NCI-H1417 treated with DMSO at 0.1 percent for 48 hours (cell line): ENCODE measurements around the gene MRPS24.
A peak's percentile ranks its signal among the peaks of the same experiment; 100 is the strongest.
"Not testable (repeated sequence)": the region's sequence is repeated elsewhere in the genome, so short reads cannot be mapped to it uniquely, and the experiment has no call there.

Experiments
- DNase-seq: peaks from one replicate; lab custom pipeline; 2025; lab: John Stamatoyannopoulos, UW

The MRPS24 gene

DNA sequence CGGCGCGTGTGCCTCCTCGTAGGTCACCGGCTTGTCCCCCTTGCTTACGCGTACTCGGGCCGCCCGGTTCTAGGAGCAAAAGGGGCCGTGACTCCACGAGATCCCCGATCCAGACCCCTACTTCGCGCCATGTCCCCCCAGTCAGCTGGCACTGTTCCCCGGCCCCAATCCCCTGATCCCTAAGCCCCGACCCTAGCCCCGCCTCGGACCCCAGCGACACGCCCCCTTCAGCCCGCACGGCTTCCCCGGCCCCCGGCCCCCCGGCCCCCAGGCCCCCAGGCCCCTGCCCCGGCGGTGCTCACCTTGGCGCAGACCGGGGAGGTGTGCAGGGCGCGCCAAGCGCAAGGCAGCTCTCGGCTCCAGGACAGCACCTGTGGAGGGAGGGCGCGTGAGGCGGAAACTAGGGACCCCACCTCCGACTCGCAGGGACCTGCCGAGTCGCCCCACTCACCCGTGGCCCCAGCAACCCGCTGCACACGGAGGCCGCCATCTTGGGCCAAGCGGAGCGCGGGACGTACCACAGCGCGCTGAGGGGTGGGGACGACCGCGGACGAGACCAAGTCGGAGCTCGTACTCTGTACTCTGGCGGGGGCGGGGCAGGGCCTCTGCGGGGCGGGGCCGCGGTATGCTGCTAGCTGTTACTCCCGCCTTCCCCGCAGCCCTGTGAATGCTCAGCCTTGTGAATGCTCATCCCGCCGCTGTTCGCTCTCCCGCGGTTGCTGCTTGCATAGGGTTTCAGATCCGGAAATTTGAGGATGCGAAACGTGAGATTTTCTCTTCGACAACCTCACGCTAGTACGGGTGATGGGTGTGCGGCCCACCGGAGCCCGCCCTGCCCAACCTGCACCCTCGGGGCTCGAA, at the start of gene MRPS24:
Gene MRPS24, minus strand, starts transcription at position 512 of the 861 bp plus-strand sequence. Its CDS starts 22 bp downstream, at position 490.
- peak; percentile 79 for DNase-seq

GRCh38 chr7:43915907-43916306, 46.6 kb upstream of the MRPS24 start:
- DNase-seq: no peak

DNA sequence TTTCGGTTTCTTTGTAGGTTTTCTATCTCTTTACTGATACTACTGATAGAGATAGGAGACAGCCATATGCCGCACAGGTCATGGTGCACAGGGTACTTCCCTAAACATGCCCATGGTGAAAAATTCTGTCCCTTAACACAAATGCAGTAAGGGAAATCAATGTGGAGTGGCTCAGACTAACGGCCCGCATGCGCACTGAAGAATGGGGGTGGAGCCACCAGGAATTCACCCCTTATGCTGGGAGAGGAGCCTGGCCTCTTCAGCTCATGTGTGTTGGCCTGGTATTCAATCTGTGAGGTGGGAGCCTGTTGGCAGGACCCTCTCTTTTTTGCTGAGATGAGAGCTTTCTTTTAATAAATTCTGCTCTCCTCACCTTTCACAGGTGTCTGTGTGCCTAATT, 45.5 kb upstream of the MRPS24 start:
- DNase-seq: no peak

GRCh38 chr7:43906331-43907010, 37.2 kb upstream of the MRPS24 start, which contains the start of gene URGCP:
URGCP (minus strand) TSS chr7:43906596; CDS start chr7:43906575, 21 bp downstream.
- DNase-seq: no peak

DNA sequence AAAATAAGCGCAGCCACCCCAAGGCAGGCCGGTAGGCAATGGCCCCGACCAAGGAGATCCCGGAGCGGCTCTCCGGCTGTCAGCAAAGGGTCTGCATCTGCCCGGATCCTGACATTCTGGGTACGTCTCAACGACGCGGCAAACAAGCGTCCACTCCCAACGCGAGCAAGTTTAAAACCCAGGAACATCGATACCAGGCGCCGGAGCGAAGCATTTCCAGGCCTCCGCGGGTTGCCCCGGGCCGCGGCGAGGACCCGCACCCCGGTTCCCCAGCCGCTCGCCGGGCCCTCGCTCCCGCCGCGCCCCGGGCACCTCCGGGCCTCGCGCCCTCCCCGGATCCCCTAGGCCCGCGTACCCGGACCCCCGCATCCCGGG, 36.6 kb upstream of the MRPS24 start:
- DNase-seq: no peak

DNA sequence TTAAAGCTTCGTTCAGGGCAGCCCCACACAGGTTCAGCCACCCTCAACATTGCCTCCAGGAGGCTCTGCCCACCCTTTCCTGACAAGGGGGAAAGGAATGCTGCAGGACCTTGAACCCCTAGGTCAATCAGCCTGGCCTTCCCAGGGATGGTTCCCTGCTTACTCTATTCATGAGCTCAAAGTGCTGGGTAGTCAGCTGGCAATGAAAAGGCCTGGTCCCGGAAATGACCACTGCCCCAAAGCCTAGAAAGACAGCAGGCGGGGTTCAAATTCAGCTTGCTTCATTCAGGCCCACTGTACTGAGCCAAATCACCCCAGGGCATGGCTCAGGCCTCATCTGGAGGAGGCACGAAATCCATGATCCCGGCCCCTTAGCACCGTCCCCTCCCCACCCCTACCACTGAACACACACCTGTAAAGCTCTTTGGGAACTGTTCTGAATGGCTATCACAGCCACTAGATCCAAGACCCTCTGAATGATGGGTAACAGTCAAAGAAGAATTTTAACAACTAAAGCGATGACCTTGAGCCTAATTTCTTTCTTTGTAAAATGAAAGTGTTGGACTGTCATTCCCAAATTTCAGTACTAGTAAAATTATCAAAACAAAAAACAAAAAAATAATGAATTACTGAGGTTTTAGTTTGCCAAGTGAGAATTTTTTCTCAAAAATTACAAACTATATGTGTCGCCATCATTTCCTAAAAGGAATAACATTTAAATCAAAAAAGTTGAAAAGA, 36.1 kb upstream of the MRPS24 start:
- no peak for DNase-seq

- DNase-seq: no peak
Observed at GRCh38 chr7:43904533-43905208, 35.4 kb upstream of the MRPS24 start.

DNA sequence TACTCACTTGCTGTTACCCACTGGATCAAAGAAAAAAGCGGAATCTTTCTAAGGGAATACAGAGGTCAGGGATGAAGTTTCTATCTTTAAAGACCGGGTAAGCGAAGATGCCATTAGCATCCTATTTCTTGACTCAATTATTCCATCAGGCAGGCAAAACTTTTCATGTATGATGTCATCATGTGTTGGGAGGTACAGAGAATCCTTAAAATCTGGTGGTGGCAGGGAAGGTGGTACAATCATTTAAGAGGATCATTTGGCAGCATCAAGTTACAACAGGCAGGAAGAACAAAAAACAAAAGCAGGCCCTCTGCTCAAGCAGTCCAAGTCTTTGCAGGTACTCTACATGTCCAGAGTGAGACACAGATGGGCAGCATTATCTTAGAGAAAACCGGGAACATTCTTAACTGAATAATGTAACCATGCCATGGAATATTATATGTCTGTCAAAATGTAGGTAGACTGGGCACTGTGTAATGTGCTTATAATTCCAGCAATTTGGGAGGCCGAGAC, 33.3 kb upstream of the MRPS24 start:
- DNase-seq: no peak

- DNase-seq: not testable (repeated sequence)
Observed at GRCh38 chr7:43898571-43898970, 29.3 kb upstream of the MRPS24 start.

DNA sequence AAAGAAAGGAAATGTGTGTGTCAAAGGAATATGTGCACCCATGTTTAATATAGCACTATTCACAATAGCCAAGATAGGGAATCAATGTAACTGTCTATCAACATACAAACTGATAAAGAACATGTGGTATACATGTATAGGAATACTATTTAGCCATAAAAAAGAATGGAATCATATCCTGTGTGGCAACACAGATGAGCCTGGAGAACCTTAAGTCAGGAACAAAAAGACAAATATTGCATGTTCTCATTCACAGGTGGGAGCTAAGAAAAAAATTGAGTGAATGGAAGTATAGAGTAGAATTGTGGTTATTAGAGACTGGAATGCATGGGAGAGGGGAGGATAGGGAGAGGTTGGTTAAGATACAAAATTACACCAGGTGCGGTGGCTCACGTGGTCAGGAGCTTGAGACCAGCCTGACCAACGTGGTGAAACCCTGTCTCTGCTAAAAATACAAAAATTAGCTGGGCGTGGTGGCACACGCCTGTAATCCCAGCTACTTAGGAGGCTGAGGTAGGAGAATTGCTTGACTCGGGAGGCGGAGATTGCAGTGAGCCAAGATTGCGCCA, 26.6 kb upstream of the MRPS24 start:
- DNase-seq: no peak

GRCh38 chr7:43891069-43891955, 22.0 kb upstream of the MRPS24 start:
- no peak for DNase-seq

DNA sequence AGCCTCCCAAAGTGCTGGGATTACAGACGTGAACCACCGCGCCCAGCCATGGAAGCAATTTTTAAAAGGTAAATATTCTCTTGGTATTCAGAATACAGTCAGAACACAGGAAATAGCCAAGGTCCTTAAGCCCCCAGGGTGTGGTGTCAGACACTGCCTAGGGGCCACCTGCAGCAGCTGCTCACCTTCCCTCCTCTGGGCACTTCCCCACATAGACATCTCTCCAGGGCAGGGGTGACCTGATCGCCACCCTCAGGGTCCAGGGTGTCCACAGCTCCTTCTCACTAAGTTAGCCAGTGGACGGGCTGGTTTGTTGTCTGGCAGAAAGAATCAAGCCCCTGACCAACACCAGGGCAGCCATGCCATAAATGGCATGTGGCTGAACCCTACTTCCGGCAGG, 21.2 kb upstream of the MRPS24 start:
- no peak for DNase-seq

- DNase-seq: no peak
Observed at GRCh38 chr7:43888993-43889945, 20.0 kb upstream of the MRPS24 start.

DNA sequence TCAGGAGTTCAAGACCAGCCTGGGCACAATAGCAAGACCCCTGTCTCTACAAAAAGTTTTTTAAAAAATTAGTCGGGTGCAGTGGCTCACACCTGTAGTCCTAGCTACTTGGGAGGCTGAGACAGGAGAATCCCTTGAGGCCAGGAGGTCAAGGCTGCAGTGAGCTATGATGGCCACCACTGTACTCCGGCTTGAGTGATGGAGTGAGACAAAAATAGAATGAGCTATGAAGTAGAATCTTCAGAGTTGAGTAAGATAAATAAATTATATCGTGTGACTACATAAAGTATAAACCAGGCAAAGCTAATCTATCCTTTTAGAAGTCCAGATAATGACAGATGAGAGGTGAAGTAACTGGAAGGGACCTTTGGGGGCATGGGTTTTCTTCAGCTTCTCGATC, 15.3 kb upstream of the MRPS24 start:
- no peak for DNase-seq

- DNase-seq: no peak
Observed at GRCh38 chr7:43884209-43884608, 14.9 kb upstream of the MRPS24 start.

DNA sequence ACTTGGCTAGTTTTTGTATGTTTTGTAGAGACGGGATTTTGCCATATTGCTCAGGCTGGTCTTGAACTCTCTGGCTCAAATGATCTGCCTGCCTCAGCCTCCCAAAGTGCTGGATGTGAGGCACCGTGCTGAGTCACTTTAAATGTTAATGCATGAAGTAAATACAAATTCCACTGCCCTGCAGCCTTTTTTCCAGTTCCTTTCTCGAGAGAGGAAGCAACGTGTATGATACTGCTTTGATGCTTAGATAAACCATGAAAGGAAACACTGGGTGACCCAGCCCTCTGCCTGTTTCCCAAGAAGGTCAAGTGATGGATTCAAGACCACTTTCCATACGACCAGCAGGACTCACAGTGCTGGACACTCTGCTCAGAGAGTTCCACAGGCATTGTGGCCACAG, 11.3 kb upstream of the MRPS24 start:
- no peak for DNase-seq

DNA sequence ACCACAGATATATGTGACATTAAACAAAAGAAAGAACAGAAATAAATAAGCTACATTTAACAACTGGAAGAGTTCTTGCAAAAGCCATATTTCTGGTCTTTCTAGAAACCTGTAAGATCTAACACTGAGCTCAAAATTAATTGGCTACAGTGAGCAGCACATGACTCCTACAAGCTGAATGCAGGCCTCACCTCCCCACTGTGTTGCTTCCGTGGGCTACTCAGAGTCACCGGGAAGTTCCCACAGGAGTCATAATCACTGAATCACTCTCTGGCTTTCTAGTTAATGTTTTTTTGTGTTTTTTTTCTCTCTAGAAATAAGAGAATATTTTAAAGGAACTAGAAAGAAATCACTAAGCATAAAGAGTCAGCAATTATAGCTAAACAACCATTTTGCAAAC, 10.2 kb upstream of the MRPS24 start:
- DNase-seq: no peak

GRCh38 chr7:43878867-43879266, 9.6 kb upstream of the MRPS24 start:
- DNase-seq: no peak
